GM18873 (cell line): ENCODE measurements around the gene UBE4B.
"Not testable (repeated sequence)": the region's sequence is repeated elsewhere in the genome, so short reads cannot be mapped to it uniquely, and the experiment has no call there.

Experiments
- ATAC-seq: cut with Tn5 transposase; IDR thresholded peaks from one replicate; pipeline ENCODE4 v1.9.1; 2021; ENCODE audit warnings: mild to moderate bottlenecking, moderate library complexity, moderate number of reproducible peaks; ENCODE audit not compliant: unreplicated experiment, low FRiP score

UBE4B gene

DNA sequence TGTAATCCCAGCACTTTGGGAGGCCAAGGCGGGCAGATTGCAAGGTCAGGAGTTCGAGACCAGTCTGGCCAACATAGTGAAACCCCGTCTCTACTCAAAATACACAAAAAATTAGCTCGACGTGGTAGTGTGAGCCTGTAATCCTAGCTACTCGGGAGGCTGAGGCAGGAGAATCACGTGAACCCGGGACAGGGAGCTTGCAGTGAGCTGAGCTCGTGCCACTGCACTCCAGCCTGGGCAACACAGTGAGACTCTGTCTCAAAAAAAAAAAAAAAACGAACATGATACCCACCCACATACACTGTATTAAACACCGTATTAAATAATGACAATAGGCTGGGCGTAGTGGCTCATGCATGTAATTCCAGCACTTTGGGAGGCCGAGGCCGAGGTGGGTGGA is 172.4 kb downstream of the UBE4B start:
- ATAC-seq = not testable (repeated sequence)

GRCh38 chr1:10207810-10208209 is 175.1 kb downstream of the UBE4B start:
- no peak for ATAC-seq

DNA sequence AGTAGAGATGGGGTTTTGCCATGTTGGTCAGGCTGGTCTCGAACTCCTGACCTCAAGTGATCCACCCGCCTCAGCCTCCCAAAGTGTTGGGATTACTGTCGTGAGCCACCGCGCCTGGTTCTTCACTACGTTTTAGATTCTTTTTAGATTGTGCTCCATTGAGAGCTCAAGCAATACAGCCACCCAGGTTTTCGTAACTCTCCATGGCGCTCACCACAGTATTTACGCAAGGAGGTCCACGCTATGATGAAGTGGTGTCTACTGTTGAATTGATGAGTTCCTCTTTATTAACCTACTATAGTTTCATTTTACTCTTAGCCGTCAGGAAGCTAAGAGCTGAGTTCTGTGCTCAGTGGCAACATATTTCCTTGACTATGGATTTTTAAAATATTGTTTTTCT is 175.8 kb downstream of the UBE4B start:
- ATAC-seq = no peak

DNA sequence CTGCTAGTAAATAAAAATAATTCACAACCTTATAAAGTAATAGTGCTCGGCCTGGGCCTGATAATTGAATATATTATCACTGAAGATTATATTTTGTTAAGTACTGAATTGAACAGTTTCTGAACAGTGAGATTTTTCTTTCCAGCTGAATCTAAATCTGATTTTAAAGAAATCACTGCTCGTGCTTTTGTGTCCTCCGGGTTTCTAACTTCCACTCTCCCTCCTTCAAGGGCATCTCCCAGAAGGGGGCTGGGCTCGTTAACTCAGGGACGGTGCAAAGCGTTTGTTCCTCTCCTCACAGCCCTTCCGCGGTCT is 176.8 kb downstream of the UBE4B start:
- no peak for ATAC-seq

- ATAC-seq = peak; percentile 90
Measured at GRCh38 chr1:10209905-10210810, 177.4 kb downstream of the UBE4B start, which contains the start of gene KIF1B. Gene KIF1B, plus strand, starts transcription at chr1:10210570. Its CDS starts 21,759 bp downstream, at chr1:10232329.

GRCh38 chr1:10210841-10211804 is 178.4 kb downstream of the UBE4B start:
- no peak for ATAC-seq

GRCh38 chr1:10211805-10212410 is 179.2 kb downstream of the UBE4B start:
- ATAC-seq = no peak

GRCh38 chr1:10212476-10212875 is 179.7 kb downstream of the UBE4B start:
- ATAC-seq = no peak

DNA sequence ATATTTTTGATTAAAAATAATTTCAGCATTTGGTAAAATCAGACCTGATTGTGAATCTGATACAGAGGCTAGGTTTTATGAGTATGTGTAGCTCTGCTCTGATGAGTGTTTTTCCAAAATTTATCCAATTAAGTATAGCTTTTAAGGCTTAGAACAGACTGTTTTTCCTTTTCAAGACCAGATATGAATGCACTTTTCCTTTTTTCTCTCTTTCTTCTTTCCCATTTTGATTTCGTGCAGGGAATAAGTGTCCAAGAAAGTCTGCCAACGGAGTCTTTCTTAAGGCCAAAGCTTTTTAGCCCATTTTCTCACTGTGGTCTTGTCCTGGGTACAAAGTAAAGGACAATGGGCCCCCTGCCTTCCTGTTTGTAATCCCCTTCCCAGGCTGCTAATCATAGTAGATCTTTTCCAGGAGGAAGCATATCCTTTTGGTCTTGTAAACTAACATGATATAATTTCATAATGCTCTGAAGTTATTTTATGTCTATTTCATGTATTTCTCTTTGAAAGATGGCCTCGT is 180.5 kb downstream of the UBE4B start:
- no peak for ATAC-seq

- ATAC-seq = no peak
Measured at GRCh38 chr1:10216090-10216749, 183.5 kb downstream of the UBE4B start.

DNA sequence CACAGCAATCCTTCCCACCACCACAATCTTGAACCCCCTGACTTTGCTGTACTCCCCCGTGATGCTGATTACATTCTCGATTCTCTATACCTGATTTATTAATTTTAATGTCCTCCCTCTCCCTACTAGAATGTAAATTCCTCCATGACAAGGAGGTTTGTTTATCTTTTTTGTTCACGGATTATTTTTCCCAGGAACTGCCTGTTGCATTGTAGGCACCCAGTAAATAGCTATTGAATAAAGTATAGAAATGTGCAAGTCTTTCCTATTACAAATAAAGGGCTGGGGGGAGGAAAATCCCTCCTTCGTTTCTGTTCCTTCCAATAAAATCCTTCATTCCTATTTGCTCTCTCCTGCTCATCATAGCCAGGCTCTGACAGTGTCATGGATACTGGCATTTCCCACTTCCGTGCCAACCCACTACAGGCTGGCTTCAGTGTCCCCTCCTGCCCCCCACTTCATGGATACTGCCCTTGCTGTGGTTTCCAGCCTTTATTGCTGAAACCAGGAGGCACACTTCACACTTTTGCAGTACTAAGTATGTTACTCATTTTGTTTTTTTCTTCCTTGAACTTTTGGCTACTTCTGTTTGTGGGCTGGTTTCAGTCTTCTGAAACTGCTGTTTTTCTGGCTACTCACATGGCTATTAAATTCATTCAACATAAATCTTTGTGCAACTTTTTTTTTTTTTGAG is 185.1 kb downstream of the UBE4B start:
- no peak for ATAC-seq

DNA sequence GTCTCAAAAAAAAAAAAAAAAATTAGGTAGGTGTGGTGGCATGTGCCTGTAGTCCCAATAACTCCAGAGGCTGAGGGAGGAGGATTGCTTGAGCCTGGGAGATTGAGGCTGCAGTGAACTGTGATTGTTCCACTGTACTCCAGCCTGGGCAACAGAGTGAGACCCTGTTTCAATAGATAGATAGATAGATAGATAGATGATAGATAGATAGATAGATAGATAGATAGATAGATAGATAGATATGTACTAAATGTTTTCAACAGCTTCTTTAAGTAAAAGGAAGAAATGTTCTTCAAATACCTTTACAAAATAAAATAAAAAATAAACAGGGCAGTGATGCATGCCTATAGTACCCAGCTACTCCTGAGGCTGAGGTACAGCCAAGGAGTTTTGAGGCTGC is 187.4 kb downstream of the UBE4B start:
- no peak for ATAC-seq

- ATAC-seq = not testable (repeated sequence)
Measured at GRCh38 chr1:10220657-10221056, 187.9 kb downstream of the UBE4B start.

DNA sequence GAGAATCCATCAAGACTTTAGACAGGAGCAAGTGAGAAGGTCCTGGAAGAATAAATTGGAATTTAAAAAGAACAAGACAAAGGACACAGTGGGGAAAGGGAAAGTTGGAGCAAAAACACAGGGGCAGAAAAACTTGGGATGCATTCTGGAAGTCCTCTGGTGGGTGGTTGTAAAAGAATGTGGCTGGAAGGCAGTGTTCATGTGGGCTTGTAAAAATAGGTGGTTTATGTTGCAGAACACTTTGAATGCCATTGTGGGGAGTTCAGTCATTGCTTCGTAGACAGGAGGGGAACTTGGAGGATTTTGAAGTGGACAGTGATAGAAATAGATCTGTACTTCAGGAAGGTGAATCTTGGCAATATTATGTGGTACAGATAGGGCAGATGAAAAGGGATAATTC is 192.8 kb downstream of the UBE4B start:
- no peak for ATAC-seq

DNA sequence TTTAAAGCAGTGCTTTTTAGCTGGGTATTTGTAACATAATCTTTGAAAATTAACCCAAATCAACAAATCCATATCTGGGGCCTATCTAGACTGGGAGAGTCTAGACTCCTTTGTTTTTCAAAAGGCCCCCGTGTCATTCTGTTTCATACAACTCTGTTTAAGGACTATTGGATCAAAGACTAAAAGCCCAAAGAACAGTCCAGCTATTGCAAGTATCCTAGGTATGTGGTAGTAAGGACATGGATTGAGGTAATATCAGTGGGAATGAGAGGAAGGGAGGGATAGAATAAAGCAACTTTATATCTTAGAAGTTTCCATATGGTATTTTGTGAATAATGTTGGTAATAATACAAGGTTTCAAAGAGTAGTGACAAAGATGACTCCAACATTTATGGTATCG is 195.8 kb downstream of the UBE4B start:
- no peak for ATAC-seq

GRCh38 chr1:10229903-10230302 is 197.1 kb downstream of the UBE4B start:
- ATAC-seq = no peak
